ENCODE results near the gene REPS1. TPM values are rescaled to one million over a fixed set of nuclear protein-coding genes. Genes with fewer than 3 reads are reported as not detected.

Gene REPS1
- total and polyA plus RNA-seq, 2 of the 13 experiments (the other 11 are each of a cell fraction or from before 2014, with no cell fraction given) = 36.4 to 38.3 TPM

DNA sequence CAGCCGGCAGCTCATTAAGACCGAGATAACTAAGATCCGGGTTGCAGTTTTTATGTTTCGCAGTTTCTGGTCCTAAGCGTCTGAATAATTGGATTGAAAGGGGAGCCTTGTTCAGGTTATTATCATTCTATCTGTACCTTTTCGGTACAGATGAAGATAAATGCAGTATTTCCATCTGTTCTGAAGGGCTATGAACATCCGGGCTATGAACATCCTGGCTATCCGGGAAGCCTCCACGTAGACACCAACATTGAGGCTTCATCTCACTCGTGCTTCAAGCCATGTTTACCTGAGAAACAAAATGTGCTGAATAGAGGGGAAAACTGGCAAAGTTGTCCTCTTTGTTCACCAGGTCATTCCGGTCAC, 399 bp upstream of the REPS1 start (continued):
- TF ChIP-seq, protein P1, sequence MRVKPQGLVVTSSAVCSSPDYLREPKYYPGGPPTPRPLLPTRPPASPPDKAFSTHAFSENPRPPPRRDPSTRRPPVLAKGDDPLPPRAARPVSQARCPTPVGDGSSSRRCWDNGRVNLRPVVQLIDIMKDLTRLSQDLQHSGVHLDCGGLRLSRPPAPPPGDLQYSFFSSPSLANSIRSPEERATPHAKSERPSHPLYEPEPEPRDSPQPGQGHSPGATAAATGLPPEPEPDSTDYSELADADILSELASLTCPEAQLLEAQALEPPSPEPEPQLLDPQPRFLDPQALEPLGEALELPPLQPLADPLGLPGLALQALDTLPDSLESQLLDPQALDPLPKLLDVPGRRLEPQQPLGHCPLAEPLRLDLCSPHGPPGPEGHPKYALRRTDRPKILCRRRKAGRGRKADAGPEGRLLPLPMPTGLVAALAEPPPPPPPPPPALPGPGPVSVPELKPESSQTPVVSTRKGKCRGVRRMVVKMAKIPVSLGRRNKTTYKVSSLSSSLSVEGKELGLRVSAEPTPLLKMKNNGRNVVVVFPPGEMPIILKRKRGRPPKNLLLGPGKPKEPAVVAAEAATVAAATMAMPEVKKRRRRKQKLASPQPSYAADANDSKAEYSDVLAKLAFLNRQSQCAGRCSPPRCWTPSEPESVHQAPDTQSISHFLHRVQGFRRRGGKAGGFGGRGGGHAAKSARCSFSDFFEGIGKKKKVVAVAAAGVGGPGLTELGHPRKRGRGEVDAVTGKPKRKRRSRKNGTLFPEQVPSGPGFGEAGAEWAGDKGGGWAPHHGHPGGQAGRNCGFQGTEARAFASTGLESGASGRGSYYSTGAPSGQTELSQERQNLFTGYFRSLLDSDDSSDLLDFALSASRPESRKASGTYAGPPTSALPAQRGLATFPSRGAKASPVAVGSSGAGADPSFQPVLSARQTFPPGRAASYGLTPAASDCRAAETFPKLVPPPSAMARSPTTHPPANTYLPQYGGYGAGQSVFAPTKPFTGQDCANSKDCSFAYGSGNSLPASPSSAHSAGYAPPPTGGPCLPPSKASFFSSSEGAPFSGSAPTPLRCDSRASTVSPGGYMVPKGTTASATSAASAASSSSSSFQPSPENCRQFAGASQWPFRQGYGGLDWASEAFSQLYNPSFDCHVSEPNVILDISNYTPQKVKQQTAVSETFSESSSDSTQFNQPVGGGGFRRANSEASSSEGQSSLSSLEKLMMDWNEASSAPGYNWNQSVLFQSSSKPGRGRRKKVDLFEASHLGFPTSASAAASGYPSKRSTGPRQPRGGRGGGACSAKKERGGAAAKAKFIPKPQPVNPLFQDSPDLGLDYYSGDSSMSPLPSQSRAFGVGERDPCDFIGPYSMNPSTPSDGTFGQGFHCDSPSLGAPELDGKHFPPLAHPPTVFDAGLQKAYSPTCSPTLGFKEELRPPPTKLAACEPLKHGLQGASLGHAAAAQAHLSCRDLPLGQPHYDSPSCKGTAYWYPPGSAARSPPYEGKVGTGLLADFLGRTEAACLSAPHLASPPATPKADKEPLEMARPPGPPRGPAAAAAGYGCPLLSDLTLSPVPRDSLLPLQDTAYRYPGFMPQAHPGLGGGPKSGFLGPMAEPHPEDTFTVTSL (CRISPR knock-in tag; IDR thresholded peaks at IDR 0.05; ENCODE audit: borderline replicate concordance) = 0 out of 2 replicates have a peak, but pooled peaks have one; percentile 3
- TF ChIP-seq MTA1 (CRISPR knock-in tag; IDR thresholded peaks at IDR 0.05; ENCODE audit: borderline replicate concordance) (no peak), CHD4 (IDR thresholded peaks at IDR 0.05; ENCODE audit: borderline replicate concordance, low read length) (no peak), ZNF776 (CRISPR knock-in tag; IDR thresholded peaks at IDR 0.05) (no peak), MAFF (IDR thresholded peaks at IDR 0.05; ENCODE audit: low read depth, low read length) (0 out of 2 replicates have a peak, but pooled peaks have one; percentile 10), AKAP8 (CRISPR knock-in tag; IDR thresholded peaks at IDR 0.05) (no peak), ZNF160 (CRISPR knock-in tag; IDR thresholded peaks at IDR 0.05) (no peak), NCOA2 (CRISPR knock-in tag; IDR thresholded peaks at IDR 0.05) (0 out of 2 replicates have a peak, but pooled peaks have one; percentile 1), FLYWCH1 (CRISPR knock-in tag; IDR thresholded peaks at IDR 0.05) (0 out of 2 replicates have a peak, but pooled peaks have one; percentile 25), EP300 (IDR thresholded peaks at IDR 0.05; ENCODE audit: low read depth in 2 of 2, low read length in 2 of 2) (no peak), EP300 (CRISPR knock-in tag; IDR thresholded peaks at IDR 0.05; ENCODE audit: borderline replicate concordance) (no peak), BRCA1 (CRISPR knock-in tag; IDR thresholded peaks at IDR 0.05) (no peak), ZNF670 (CRISPR knock-in tag; IDR thresholded peaks at IDR 0.05; ENCODE audit: borderline replicate concordance) (no peak), CBFB (CRISPR knock-in tag; IDR thresholded peaks at IDR 0.05) (no peak), RXRB (CRISPR knock-in tag; IDR thresholded peaks at IDR 0.05; ENCODE audit: borderline replicate concordance) (0 out of 2 replicates have a peak, but pooled peaks have one; percentile 7)
- TF ChIP-seq, protein P2, sequence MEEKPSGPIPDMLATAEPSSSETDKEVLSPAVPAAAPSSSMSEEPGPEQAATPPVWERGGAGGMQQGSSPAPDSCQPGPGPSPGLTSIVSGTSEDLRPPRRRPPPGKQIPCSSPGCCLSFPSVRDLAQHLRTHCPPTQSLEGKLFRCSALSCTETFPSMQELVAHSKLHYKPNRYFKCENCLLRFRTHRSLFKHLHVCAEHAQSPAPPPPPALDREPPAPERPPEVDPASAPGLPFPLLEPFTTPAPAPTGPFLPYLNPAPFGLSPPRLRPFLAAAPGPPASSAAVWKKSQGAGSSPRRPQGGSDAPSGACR (CRISPR knock-in tag; IDR thresholded peaks at IDR 0.05) = no peak
- TF ChIP-seq, protein P3, sequence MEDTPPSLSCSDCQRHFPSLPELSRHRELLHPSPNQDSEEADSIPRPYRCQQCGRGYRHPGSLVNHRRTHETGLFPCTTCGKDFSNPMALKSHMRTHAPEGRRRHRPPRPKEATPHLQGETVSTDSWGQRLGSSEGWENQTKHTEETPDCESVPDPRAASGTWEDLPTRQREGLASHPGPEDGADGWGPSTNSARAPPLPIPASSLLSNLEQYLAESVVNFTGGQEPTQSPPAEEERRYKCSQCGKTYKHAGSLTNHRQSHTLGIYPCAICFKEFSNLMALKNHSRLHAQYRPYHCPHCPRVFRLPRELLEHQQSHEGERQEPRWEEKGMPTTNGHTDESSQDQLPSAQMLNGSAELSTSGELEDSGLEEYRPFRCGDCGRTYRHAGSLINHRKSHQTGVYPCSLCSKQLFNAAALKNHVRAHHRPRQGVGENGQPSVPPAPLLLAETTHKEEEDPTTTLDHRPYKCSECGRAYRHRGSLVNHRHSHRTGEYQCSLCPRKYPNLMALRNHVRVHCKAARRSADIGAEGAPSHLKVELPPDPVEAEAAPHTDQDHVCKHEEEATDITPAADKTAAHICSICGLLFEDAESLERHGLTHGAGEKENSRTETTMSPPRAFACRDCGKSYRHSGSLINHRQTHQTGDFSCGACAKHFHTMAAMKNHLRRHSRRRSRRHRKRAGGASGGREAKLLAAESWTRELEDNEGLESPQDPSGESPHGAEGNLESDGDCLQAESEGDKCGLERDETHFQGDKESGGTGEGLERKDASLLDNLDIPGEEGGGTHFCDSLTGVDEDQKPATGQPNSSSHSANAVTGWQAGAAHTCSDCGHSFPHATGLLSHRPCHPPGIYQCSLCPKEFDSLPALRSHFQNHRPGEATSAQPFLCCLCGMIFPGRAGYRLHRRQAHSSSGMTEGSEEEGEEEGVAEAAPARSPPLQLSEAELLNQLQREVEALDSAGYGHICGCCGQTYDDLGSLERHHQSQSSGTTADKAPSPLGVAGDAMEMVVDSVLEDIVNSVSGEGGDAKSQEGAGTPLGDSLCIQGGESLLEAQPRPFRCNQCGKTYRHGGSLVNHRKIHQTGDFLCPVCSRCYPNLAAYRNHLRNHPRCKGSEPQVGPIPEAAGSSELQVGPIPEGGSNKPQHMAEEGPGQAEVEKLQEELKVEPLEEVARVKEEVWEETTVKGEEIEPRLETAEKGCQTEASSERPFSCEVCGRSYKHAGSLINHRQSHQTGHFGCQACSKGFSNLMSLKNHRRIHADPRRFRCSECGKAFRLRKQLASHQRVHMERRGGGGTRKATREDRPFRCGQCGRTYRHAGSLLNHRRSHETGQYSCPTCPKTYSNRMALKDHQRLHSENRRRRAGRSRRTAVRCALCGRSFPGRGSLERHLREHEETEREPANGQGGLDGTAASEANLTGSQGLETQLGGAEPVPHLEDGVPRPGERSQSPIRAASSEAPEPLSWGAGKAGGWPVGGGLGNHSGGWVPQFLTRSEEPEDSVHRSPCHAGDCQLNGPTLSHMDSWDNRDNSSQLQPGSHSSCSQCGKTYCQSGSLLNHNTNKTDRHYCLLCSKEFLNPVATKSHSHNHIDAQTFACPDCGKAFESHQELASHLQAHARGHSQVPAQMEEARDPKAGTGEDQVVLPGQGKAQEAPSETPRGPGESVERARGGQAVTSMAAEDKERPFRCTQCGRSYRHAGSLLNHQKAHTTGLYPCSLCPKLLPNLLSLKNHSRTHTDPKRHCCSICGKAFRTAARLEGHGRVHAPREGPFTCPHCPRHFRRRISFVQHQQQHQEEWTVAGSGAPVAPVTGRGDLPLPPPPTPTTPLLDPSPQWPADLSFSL (CRISPR knock-in tag; IDR thresholded peaks at IDR 0.05) = no peak
- TF ChIP-seq, protein P4, sequence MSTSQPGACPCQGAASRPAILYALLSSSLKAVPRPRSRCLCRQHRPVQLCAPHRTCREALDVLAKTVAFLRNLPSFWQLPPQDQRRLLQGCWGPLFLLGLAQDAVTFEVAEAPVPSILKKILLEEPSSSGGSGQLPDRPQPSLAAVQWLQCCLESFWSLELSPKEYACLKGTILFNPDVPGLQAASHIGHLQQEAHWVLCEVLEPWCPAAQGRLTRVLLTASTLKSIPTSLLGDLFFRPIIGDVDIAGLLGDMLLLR (CRISPR knock-in tag; IDR thresholded peaks at IDR 0.05) = no peak
